HG03060 (cell line): ENCODE results near the gene SOHLH2.

Experiments used
- ATAC-seq: cut with Tn5 transposase; IDR thresholded peaks from one replicate; pipeline ENCODE4 v1.9.1; 2021; ENCODE audit warnings: low read depth, moderate number of reproducible peaks; ENCODE audit not compliant: unreplicated experiment

Gene SOHLH2

GRCh38 chr13:36190771-36191170, 23.6 kb downstream of the SOHLH2 start:
- ATAC-seq = no peak

- no peak for ATAC-seq
Measured at GRCh38 chr13:36188441-36188840, 25.9 kb downstream of the SOHLH2 start.

DNA sequence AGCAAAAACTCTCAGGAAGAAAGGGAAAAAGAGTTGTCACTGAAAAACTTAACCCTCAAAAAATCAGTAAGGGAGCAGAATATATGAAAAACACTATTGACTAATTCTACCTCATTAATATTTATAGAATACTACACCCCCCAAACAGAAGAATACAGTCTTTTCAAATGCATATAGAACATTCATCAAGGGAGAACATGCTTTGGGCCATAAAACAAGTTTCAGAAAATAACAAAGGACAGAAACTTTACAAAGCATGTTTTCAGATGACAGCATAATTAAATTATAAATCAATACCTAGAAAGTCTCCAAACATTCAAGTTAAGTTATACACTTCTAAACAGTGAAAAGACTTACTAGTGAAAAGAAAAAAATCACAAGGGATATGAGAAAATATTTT, 30.5 kb downstream of the SOHLH2 start:
- no peak for ATAC-seq

DNA sequence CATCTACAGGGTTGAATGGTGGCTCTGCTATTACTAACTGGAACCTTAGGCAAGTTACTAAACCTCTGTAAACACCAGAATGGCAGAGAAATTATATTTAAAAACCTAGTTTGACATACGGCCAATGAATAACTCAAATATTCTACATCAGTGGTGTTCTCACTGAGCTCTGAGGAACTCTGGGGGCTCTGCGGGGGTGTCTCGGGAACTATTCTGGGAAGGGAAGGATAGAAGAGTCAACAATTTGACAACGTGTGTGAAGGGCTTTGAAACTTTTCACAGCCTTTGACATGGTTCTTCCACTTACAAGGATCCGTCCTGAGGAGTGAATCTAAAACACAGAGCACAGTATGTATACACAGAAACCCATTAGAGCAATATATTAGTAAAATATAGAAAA, 38.7 kb downstream of the SOHLH2 start:
- ATAC-seq = no peak

GRCh38 chr13:36174923-36175322, 39.4 kb downstream of the SOHLH2 start:
- ATAC-seq = no peak

DNA sequence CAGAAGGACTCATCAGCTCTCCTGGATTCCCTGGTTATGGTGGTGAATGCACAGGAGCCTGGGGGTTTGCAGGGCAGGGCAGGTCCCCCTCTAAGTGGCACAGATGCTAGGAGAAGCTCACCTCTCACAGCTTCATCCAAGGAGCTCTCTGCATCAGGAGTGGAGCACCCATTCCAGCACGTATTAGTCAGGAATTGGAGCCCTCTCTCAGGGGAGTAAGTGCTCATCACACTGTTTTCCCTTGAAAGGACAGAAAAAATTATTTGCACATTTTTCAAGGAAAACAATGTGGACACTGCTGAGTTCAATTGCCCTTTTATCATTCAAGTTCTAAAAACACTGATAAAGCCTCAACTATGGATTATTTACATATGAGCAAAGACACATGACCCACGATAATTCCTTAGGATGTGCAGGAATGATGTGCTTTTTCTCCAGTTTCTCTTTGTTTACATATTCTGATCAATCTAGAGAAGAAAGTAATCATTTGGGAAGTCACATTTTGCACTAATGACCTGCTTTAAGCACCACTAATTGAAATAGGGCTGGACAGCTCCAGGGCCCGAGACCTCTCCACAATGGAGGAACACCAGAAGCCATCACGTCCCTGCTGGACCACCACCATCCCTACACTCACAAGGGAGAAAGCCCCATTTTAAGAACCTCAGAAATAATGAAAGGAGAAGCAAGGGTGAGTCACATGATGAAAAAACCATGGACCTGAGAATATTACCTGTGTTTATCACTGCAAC, 40.6 kb downstream of the SOHLH2 start:
- no peak for ATAC-seq

DNA sequence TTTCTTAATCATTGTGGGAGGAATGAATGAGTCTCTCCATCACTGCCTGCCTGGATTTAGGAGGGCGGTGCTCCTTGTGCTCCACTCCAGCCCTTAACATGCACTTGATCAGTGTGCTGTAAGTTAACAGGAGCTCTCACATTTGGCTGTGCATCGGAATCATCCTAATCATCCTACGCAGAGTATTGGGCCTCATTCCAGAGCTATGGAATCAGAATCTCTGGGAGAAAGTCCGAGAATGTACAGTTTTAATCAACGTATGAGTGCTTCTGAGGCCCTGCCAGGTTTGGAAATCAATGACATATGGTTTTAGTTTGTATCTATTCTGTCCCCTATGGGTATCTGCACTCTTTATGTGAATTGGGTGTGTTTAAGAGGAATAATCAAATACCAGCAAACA, 48.3 kb downstream of the SOHLH2 start:
- no peak for ATAC-seq

DNA sequence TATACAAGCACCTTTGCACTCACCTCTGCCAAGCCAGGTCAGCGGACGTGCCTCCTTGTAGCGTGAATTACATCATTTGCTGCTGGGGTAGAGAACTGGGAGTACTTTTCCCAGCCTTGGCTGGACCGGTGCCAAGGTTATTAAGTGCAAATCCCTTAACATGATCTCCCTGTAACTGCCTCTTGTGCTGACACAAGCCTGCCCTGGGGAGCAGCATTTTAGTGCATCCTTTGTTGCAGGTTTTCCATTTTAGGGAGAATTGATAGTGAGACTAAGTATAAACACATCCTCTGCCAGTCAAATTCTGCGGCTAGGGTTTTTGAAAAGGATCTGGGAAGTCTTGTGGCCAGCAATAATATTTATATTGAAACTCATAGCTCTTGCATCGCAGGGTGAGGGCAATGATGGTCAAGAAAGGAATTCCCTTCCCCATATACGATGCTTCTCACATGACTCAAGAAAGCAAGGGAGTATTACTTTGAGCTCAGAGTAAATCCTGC, 50.5 kb downstream of the SOHLH2 start:
- no peak for ATAC-seq

DNA sequence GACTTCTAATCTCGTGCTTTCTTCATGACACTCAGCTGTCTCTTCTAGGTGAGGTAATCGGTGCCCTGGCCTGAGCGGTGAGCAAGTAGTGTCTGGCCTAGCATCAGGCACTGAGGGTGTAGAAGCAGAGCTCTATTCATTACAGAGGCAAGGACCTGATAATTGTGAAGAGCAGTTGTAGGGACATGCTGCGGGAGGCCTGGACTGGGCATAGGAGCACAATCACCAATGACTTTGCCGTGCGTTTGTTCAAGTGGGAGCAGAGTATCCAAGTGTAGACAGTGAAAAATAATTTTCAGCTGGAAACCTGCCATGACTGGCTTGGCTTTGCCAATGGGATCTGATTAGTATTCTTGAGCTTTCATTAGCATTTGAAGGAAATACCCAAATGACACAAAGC, 51.1 kb downstream of the SOHLH2 start:
- no peak for ATAC-seq

DNA sequence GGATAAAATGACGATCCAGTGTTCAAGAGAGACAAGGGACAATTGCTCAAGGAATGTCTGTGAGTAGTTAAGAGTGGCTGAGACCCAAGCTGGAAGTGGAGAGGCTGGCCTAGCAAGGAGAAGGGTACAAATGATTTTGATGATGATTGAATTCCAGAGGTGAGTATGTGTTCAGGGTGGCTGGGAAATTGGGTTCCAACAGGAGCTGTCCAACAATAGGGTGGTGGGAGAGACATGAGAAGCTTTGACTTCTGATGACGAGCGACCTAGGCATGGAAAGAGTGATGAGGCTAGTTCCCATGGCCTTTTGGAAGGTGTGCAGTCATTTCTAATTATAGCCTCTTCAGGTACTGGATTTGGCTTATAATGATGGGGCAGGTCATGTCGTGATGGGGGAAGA, 54.1 kb downstream of the SOHLH2 start:
- ATAC-seq = no peak

DNA sequence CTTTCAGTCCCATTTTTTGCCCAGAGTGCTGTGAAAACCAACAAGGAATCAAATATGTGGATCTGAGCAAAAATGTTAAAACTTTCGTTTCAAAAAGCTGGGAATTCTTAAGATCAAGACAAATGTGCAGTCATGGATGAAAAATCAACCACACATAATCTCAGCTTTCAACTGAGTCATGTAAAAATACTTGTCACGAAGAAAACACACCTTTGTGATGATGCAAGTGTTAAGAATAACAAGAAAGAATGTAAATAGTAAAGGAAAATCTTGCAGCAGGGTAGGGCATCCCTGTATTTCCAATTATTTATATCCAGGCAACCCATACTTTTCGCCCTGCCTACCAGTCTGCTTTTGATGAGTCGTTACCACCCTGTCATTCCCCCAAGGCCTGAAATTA, 55.7 kb downstream of the SOHLH2 start:
- no peak for ATAC-seq

GRCh38 chr13:36157480-36157879, 56.9 kb downstream of the SOHLH2 start:
- ATAC-seq = no peak

GRCh38 chr13:36154567-36155291, 59.6 kb downstream of the SOHLH2 start:
- ATAC-seq = no peak

DNA sequence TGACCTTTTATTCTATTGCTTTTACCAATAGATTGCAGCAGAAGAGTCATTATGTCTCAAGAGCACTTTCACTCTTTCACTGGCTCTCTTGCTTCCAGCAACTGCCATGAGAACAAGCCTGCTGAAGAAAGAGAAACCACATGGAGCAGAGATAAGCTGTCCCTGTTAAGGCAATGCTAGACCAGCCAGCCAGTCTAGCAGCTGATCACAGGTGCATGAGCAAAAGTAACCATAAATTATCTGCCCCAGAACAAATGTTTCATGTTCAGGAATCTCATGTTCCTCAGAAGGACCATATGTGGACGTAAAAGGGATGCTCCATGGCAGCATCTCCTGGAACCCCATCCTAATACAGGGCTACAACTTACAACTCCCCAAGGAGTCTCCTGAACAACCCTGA, 62.8 kb downstream of the SOHLH2 start:
- no peak for ATAC-seq

DNA sequence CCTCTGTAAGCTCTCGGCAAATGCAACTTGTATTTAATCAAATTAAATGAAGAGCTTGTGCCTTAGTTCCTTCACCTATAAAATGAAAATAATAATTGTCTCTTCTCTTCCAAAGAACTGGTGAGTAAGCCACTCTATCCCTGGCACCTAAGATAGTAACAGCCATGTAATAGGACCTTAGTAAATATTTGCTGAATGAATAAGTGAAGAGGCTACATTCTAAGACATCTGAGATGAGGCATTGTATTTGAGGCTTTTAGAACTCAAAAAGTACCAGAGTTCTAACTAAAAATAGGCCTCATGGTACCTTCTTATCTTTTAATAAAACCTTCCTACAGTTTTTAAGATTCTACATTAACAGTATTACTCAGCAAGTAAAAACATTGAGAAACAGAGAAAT, 65.9 kb downstream of the SOHLH2 start:
- no peak for ATAC-seq

GRCh38 chr13:36147330-36147729, 67.0 kb downstream of the SOHLH2 start:
- ATAC-seq = no peak

- no peak for ATAC-seq
Measured at GRCh38 chr13:36146511-36147269, 67.7 kb downstream of the SOHLH2 start.

GRCh38 chr13:36143738-36144137, 70.6 kb downstream of the SOHLH2 start:
- ATAC-seq = no peak

DNA sequence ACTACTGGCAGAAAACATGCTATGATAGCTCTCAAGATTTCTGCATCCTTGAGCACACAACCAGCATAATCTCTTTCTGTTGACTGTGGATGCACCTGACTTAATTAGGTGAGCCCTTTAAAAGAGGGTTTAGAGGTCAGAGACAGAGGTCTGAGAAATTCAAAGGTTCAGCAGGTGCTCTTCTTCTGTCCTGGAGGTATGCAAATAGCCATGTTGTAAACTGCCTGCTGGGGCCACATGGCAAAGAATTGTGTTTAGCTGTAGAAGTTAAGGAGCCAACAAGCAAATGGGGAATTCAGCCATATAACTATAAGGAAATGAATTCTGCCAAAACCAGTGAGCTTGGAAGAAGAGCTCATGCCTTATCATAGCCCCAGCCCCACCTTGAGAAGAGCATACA, 71.6 kb downstream of the SOHLH2 start:
- ATAC-seq = no peak

DNA sequence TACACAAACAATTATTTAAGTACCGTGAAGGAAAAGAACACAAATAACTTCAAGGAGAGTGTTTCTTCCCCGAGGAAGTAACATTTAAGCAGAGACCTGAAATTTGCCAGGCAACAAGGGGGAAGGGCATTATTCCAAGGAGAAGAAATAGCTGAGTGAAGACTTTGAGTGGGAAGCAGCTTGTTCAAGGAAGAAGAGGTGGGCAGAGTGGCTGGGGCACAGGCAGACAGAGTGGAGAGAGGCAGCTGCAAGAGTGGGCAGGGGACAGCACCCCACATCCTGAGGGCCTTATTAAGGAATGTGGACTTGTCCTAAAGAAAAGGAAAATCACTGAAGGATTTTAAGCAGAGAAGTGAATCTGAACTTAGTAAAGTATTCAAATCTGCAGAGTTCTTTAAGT, 78.5 kb downstream of the SOHLH2 start:
- ATAC-seq = no peak

GRCh38 chr13:36134632-36135031, 79.7 kb downstream of the SOHLH2 start:
- ATAC-seq = no peak
